ENCODE data around the gene ATXN7. TPM values are rescaled to one million over a fixed set of nuclear protein-coding genes. Genes with fewer than 3 reads are reported as not detected.

Gene ATXN7
- total and polyA plus RNA-seq, 4 donors: 4.8 to 46.6 (median 18.0) TPM

GRCh38 chr3:63946753-63947152 lies 83.1 kb downstream of the ATXN7 start:
- Histone ChIP-seq H3K27ac (ENCODE audit: low read depth in 1 of 2, low read length in 1 of 2) (no peak overlapping the region), H3K9me3 (ENCODE audit: control insufficient read depth in 4 of 4, insufficient read depth in 3 of 4, low read length in 3 of 4) (no peaks in the 10 kb centered on the region), H3K36me3 (ENCODE audit: control insufficient read depth in 4 of 4, insufficient read depth in 4 of 4, low read length in 4 of 4) (peaks cover 0 to 4% (median 1%) of the 10 kb centered on the region in 4 donors), H3K4me3 (no peak overlapping the region), H3K27me3 (ENCODE audit: control insufficient read depth in 3 of 3, insufficient read depth in 3 of 3, low read length in 2 of 3) (no peaks in the 10 kb centered on the region), H3K4me1 (ENCODE audit: control insufficient read depth in 5 of 5, insufficient read depth in 5 of 5, low read length in 5 of 5) (peaks cover 11 to 28% (median 25%) of the 10 kb centered on the region in 5 donors), H3K9ac (ENCODE audit: insufficient read depth in 1 of 2, low read length in 2 of 2) (no peak overlapping the region)
- ATAC-seq (ENCODE audit: insufficient read depth, low FRiP score) (no peak), DNase-seq (no peak)
- 87 to 98% methylated on average over 2 of the region's 2 CpGs for WGBS, 2 donors
- TF ChIP-seq CTCF (IDR thresholded peaks at IDR 0.05; ENCODE audit: control extremely low read depth, extremely low read depth): no peak

- H3K27me3 ChIP-seq (ENCODE audit: control insufficient read depth in 3 of 3, insufficient read depth in 3 of 3, low read length in 2 of 3): no peaks in the 10 kb centered on the region
- TF ChIP-seq CTCF (IDR thresholded peaks at IDR 0.05; ENCODE audit: control extremely low read depth, extremely low read depth): no peak
- H3K27ac ChIP-seq (ENCODE audit: low read depth in 1 of 2, low read length in 1 of 2): no peak overlapping the region
- DNase-seq (no peak), ATAC-seq (ENCODE audit: insufficient read depth, low FRiP score) (no peak)
- H3K9me3 ChIP-seq (ENCODE audit: control insufficient read depth in 4 of 4, insufficient read depth in 3 of 4, low read length in 3 of 4): no peaks in the 10 kb centered on the region
- 86 to 88% methylated on average over 2 of the region's 2 CpGs for WGBS, 2 donors
- H3K4me3 ChIP-seq: no peak overlapping the region
- no peak overlapping the region for H3K9ac ChIP-seq (ENCODE audit: insufficient read depth in 1 of 2, low read length in 2 of 2)
- peaks cover 0 to 2% (median 1%) of the 10 kb centered on the region in 4 donors for H3K36me3 ChIP-seq (ENCODE audit: control insufficient read depth in 4 of 4, insufficient read depth in 4 of 4, low read length in 4 of 4)
- peaks cover 11 to 29% (median 25%) of the 10 kb centered on the region in 5 donors for H3K4me1 ChIP-seq (ENCODE audit: control insufficient read depth in 5 of 5, insufficient read depth in 5 of 5, low read length in 5 of 5)
These were observed 83.9 kb downstream of the ATXN7 start for GRCh38 chr3:63947594-63947993.

- WGBS, 2 donors: 81 to 87% methylated on average over 2 of the region's 2 CpGs
- ATAC-seq (ENCODE audit: insufficient read depth, low FRiP score): no peak
These were observed 85.3 kb downstream of the ATXN7 start for GRCh38 chr3:63949005-63949404.

More at GRCh38 chr3:63949005-63949404, 85.3 kb downstream of the ATXN7 start:
- DNase-seq: peak; percentile 33 to 82 (median 79)
- TF ChIP-seq CTCF (IDR thresholded peaks at IDR 0.05; ENCODE audit: control extremely low read depth, extremely low read depth): no peak
- Histone ChIP-seq H3K4me3 (no peak overlapping the region), H3K9me3 (ENCODE audit: control insufficient read depth in 4 of 4, insufficient read depth in 3 of 4, low read length in 3 of 4) (no peaks in the 10 kb centered on the region), H3K27me3 (ENCODE audit: control insufficient read depth in 3 of 3, insufficient read depth in 3 of 3, low read length in 2 of 3) (no peaks in the 10 kb centered on the region), H3K4me1 (ENCODE audit: control insufficient read depth in 5 of 5, insufficient read depth in 5 of 5, low read length in 5 of 5) (peaks cover 9 to 29% (median 23%) of the 10 kb centered on the region in 5 donors), H3K9ac (ENCODE audit: insufficient read depth in 1 of 2, low read length in 2 of 2) (no peak overlapping the region), H3K27ac (ENCODE audit: low read depth in 1 of 2, low read length in 1 of 2) (no peak overlapping the region), H3K36me3 (ENCODE audit: control insufficient read depth in 4 of 4, insufficient read depth in 4 of 4, low read length in 4 of 4) (peaks cover 2 to 6% (median 5%) of the 10 kb centered on the region in 4 donors)
